ENCODE results near the gene CDKN2A.

GRCh38 chr9:21927752-21928151 lies 66.4 kb downstream of the CDKN2A start:
- TF ChIP-seq CTCF (conservative IDR thresholded peaks at IDR 0.05; ENCODE audit: low read length) (no peak), EZH2phosphoT487 (IDR thresholded peaks at IDR 0.05; ENCODE audit: borderline replicate concordance) (no peak)

Measured in Loucy (cell line).